Mucosa of rectum (tissue), 2 donors: ENCODE measurements around the gene CDC123.
A peak's percentile ranks its signal among the peaks of the same experiment; 100 is the strongest.

Source experiments
- H3K27ac ChIP-seq, 2 donors: one replicate each; pipeline ENCODE4 v1.7.0; 2013; ENCODE audit warnings: inconsistent platforms in 2 of 2, low read depth in 2 of 2, low read length in 2 of 2
- H3K27me3 ChIP-seq, 2 donors: one replicate each; pipeline ENCODE4 v1.7.0; 2013; ENCODE audit warnings: low read length in 2 of 2; ENCODE audit not compliant: control insufficient read depth in 2 of 2, insufficient read depth in 2 of 2
- H3K36me3 ChIP-seq, 2 donors: one replicate each; pipeline ENCODE4 v1.7.0; 2013; ENCODE audit warnings: low read length in 2 of 2; ENCODE audit not compliant: control insufficient read depth in 2 of 2, insufficient read depth in 2 of 2
- H3K4me1 ChIP-seq, 2 donors: one replicate each; pipeline ENCODE4 v1.7.0; 2013; ENCODE audit warnings: low read length in 2 of 2, mild to moderate bottlenecking in 1 of 2; ENCODE audit not compliant: control insufficient read depth in 2 of 2, insufficient read depth in 2 of 2
- H3K4me3 ChIP-seq, 2 donors: one replicate each; pipeline ENCODE4 v1.7.0; 2013; ENCODE audit warnings: low read length in 2 of 2
- H3K9ac ChIP-seq, 2 donors: one replicate each; pipeline ENCODE4 v1.7.0; 2013; ENCODE audit warnings: low read length in 2 of 2, low read depth in 1 of 2, mild to moderate bottlenecking in 1 of 2
- H3K9me3 ChIP-seq, 2 donors: one replicate each; pipeline ENCODE4 v1.7.0; 2013; ENCODE audit warnings: low read length in 2 of 2; ENCODE audit not compliant: control insufficient read depth in 2 of 2
- donor health status: healthy.
- donor health status: Normal muscosa, but diverticular disease.

Gene CDC123

DNA sequence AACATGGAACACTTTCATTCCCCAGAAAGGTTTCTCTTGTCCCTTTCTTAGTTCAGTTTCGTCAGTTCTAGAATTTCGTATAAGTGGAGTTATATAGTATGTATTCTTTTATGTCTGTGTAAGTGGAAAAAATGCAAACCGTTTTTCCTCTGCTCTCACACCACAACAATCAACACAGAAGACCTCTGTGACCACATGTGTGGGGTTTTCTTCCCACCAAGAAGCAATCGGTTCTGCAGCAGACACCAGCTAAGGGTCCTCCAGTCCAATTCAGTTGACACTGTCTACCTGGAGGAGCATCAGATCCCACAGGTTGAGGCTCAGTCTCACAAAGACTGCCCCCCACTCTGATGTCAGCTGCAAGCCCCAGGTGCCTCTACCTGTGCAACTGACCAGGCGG lies 6.2 kb downstream of the CDC123 start:
- H3K4me3 ChIP-seq, result no peak overlapping the region
- no peak overlapping the region for H3K9ac ChIP-seq
- no peaks in the 10 kb centered on the region for H3K9me3 ChIP-seq
- no peaks in the 10 kb centered on the region for H3K27me3 ChIP-seq
- no peaks in the 10 kb centered on the region for H3K4me1 ChIP-seq
- no peak overlapping the region for H3K27ac ChIP-seq
- H3K36me3 ChIP-seq, result peaks cover 21 to 31% of the 10 kb centered on the region in 2 donors

DNA sequence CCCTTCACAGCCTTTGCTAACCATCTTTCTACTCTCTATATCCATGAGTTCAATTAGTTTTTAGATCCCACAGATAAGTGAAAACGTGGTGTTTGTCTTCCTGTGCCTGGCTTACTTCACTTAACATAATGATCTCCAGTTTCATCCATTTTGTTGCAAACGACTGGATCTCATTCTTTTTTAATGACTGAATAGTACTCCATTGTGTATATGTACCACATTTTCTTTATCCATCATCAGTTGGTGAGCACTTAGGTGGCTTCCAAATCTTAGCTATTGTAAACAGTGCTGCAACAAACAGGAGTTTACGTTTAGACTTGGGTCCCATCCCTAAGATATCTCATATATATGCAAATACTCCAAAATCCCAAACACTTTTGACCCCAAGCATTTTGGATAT lies 9.1 kb downstream of the CDC123 start:
- no peak overlapping the region for H3K9ac ChIP-seq
- H3K27me3 ChIP-seq, result no peaks in the 10 kb centered on the region
- H3K36me3 ChIP-seq, result peaks cover 18 to 44% of the 10 kb centered on the region in 2 donors
- no peak overlapping the region for H3K27ac ChIP-seq
- H3K4me3 ChIP-seq, result no peak overlapping the region
- H3K4me1 ChIP-seq, result no peaks in the 10 kb centered on the region
- H3K9me3 ChIP-seq, result no peaks in the 10 kb centered on the region

DNA sequence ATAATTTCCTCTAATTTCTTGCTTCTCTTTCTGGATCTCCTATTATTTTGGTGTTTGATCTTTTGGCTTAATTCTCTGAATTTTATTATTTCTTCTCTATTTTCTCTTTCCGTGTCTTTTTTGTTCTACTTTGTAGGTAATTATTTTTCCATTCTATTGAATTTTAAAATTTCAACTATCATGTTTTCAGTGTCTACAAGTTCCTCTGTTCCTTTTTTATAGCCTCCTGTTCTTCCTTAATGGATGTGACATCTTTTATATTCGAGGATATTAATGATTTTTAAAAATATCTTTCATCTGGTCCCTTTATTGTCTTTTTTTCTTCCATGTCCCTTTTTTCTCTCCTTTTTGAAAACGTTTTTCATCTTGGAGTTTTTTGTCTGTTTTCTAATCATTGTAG lies 11.1 kb downstream of the CDC123 start:
- H3K27ac ChIP-seq, result no peak overlapping the region
- no peaks in the 10 kb centered on the region for H3K27me3 ChIP-seq
- no peaks in the 10 kb centered on the region for H3K9me3 ChIP-seq
- H3K9ac ChIP-seq, result no peak overlapping the region
- H3K4me3 ChIP-seq, result no peak overlapping the region
- no peaks in the 10 kb centered on the region for H3K4me1 ChIP-seq
- peaks cover 22 to 43% of the 10 kb centered on the region in 2 donors for H3K36me3 ChIP-seq

DNA sequence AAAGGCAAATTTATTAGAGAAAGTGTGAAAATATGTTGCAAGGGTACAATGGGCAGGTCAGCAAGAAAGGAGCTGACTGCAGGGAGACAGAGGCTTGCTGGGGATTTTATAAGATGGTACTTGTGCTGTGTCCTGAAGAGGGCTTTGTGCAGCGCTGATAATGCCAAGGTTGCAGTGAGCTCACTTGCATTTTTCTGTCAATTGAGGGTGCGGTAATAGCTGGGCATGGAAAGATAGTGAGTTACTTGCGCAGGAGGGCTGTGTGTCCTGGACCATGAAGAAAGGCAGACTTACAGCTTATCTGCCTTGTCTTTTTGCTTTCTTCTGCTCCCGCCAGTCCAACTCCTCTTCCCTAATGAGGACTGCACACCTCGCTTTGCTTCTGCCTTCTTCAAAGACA lies 12.5 kb downstream of the CDC123 start:
- no peak overlapping the region for H3K27ac ChIP-seq
- H3K9me3 ChIP-seq, result no peaks in the 10 kb centered on the region
- peaks cover 28 to 37% of the 10 kb centered on the region in 2 donors for H3K36me3 ChIP-seq
- H3K27me3 ChIP-seq, result no peaks in the 10 kb centered on the region
- H3K4me1 ChIP-seq, result no peaks in the 10 kb centered on the region
- no peak overlapping the region for H3K4me3 ChIP-seq
- H3K9ac ChIP-seq, result no peak overlapping the region

DNA sequence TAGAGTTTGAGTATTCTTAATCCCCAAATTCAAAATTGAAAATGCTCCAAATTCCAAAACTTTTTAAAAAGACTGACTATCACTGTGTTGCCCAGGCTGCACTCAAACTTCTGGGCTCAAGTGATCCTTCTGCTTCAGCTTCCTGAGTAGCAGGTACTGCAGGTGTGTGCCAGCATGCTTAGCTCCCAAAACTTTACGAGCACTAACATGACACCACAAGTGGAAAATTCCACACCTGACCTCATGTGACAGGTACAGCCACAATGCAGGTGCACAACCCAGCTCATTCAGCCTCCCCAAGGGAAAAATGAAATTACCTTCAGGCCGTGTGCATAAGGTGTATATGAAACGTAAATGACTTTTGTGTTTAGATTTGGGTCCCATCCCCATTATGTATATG lies 16.5 kb downstream of the CDC123 start:
- Histone ChIP-seq H3K9ac (no peak overlapping the region), H3K27ac (no peak overlapping the region), H3K27me3 (no peaks in the 10 kb centered on the region), H3K4me1 (peaks cover 9% of the 10 kb centered on the region in 2 donors), H3K36me3 (peaks cover 31 to 38% of the 10 kb centered on the region in 2 donors), H3K9me3 (no peaks in the 10 kb centered on the region), H3K4me3 (no peak overlapping the region)

DNA sequence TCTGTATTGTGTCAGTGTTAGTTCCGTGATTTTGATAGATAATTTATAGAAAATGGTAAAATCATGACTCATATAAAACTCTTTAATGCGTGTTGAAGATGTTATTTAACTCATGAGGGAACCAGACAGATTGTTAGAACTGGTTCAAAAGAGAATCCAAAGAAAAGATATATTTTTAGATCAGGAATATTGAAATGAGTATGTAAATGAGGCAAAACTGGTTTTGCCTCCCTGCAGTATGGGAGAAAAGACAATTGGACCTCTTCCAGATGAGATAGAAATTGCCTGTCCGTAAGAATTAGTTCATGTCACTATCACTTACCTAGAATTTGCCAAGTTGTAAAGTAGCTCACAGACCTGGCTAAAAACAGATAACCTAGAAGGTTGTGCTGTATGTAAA lies 17.6 kb downstream of the CDC123 start:
- H3K27ac ChIP-seq, result no peak overlapping the region
- peaks cover 35 to 37% of the 10 kb centered on the region in 2 donors for H3K36me3 ChIP-seq
- no peaks in the 10 kb centered on the region for H3K27me3 ChIP-seq
- peaks cover 9% of the 10 kb centered on the region in 2 donors for H3K4me1 ChIP-seq
- H3K4me3 ChIP-seq, result no peak overlapping the region
- no peaks in the 10 kb centered on the region for H3K9me3 ChIP-seq
- no peak overlapping the region for H3K9ac ChIP-seq

DNA sequence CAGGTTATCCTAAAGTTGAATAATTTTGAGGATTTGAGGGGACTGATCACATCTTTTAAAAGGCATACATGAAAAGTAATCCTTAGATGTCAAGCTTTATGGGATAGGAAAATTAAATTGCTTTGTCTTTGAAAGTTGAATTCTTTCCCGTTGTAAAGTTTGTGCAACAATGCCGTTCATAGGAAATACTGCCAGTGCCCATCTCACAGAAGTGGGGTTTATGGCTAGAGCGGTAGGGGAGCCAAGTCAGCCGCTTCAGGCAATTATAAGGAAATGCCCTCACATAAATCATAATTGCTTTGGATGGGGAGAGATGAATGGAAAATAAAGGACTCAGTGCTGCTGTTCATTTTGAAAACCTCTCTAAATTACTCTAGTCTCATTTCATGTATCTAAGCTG lies 18.1 kb downstream of the CDC123 start:
- no peak overlapping the region for H3K9ac ChIP-seq
- peak overlapping the region in 1 of 2 donors; percentile 20 for H3K27ac ChIP-seq
- no peaks in the 10 kb centered on the region for H3K27me3 ChIP-seq
- no peaks in the 10 kb centered on the region for H3K9me3 ChIP-seq
- no peak overlapping the region for H3K4me3 ChIP-seq
- peaks cover 38 to 41% of the 10 kb centered on the region in 2 donors for H3K36me3 ChIP-seq
- H3K4me1 ChIP-seq, result peaks cover 9% of the 10 kb centered on the region in 2 donors

DNA sequence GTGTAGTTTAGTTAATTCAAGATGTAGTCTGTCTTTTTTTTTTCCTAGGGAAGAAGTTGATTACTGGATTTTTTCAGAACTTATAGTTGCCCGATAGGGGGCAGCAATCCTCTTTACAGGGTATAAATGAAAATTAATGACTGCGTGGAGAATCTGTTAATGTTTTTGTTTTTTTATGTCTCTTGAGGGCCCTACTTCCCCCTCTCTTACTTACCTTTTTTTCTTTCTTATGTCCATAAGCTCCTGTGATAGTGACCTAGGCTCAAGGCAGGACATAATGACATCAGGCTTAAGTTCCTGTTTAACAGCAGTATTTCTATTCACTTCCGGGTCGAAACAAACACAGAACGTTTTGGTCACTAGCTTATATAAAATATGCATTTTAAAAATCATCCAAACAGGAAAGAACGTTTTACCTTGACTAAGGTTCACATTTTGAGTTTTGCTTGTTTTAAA lies 18.8 kb downstream of the CDC123 start:
- Histone ChIP-seq H3K4me1 (peaks cover 9% of the 10 kb centered on the region in 2 donors), H3K4me3 (peak overlapping the region; percentile 2 to 62), H3K36me3 (peaks cover 36 to 41% of the 10 kb centered on the region in 2 donors), H3K9me3 (no peaks in the 10 kb centered on the region), H3K27ac (no peak overlapping the region), H3K27me3 (no peaks in the 10 kb centered on the region), H3K9ac (no peak overlapping the region)

DNA sequence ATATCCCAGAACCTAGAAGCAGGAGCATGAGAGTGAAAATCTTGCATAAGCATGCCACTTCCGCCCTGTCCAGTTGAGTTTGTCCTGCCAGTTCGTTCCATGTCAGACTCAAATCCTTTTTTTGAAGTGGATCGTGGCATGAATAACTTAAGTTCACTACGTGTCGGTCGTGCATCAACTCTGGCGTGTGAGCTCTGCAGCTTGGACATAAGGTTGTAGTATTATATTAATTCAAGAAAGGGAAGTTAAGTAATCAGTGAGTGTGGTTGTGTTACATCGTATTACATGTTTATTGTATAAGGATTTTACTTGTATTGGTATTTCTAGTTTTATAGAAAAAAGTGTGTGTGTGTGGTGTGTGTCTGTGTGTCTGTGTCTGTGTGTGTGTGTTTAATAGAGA lies 23.0 kb downstream of the CDC123 start:
- H3K4me1 ChIP-seq, result peaks cover 10 to 14% of the 10 kb centered on the region in 2 donors

DNA sequence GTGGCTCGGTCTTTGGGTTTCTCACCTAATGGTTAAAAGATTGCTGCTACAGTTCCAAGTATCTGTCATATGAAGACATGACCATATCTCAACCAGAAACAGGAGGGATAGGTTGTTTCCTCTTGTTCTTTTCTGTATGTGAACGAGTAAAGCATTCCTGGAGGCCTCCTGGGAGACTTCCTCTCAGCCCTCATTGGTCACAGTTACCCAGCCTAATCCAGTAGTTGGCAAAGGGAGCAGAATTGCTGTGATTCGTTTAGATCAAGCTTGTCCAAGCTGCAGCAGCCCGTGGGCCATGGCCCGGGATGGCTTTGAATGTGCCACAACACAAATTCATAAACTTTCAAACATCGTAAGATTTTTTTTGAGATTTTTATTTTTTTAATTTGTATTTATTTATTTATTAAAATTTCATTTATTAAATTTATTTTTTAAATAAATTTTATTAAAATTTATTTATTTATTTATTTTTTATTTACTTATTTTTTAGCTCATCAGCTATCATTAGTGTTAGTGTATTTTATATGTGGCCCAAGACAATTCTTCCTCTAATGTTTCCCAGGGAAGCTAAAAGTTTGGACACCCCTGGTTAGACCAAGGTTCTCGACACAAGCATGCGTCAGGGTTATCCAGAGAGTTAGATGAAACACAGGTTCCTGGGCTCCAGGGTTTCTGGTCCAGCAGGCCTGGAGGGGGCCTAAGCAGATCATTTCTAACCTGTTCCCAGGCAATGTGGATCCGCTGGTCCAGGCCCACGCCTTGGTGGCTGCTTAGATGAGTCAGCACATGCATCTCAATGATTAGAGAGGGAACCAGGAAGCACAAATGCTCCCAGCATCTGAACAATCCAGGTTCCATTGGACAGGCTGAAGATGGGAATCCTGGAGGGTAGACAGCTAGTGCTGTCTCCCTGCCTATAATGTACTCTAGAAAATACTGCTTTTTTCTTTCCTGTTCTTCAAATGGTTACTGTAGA lies 25.6 kb downstream of the CDC123 start:
- no peak overlapping the region for H3K4me3 ChIP-seq
- H3K4me1 ChIP-seq, result peaks cover 3 to 5% of the 10 kb centered on the region in 2 donors
- H3K27ac ChIP-seq, result no peak overlapping the region
- H3K9me3 ChIP-seq, result no peaks in the 10 kb centered on the region
- no peak overlapping the region for H3K9ac ChIP-seq
- H3K27me3 ChIP-seq, result no peaks in the 10 kb centered on the region
- peaks cover 11 to 26% of the 10 kb centered on the region in 2 donors for H3K36me3 ChIP-seq

More for the DNA sequence above, 23.0 kb downstream of the CDC123 start:
- Histone ChIP-seq H3K9me3 (no peaks in the 10 kb centered on the region), H3K27ac (no peak overlapping the region), H3K36me3 (peaks cover 11 to 23% of the 10 kb centered on the region in 2 donors), H3K9ac (no peak overlapping the region), H3K4me3 (no peak overlapping the region), H3K27me3 (no peaks in the 10 kb centered on the region)
